HL-60 (cell line): ENCODE data around the gene LRRC74B.
"Not testable (repeated sequence)": the region's sequence is repeated elsewhere in the genome, so short reads cannot be mapped to it uniquely, and the experiment has no call there.

Source experiments
- DNase-seq, 2 experiments: peaks; one replicate each; pipeline ENCODE4 v3.0.0-alpha.2; 2010 to 2020; ENCODE audit warnings: low read depth in 1 of 2, low spot score in 1 of 2
- H3K27ac ChIP-seq: fragments of 250-450 bp; sonication (Bioruptor Pico); replicated peaks from 2 replicates; pipeline ENCODE4 v1.5.1; 2020; ENCODE audit warnings: mild to moderate bottlenecking, moderate library complexity
- H3K27me3 ChIP-seq: fragments of 250-450 bp; sonication (Bioruptor Pico); 2 replicates; pipeline ENCODE4 v1.5.1; 2021; ENCODE audit warnings: mild to moderate bottlenecking, moderate library complexity; ENCODE audit not compliant: insufficient read depth, poor library complexity, severe bottlenecking
- H3K4me3 ChIP-seq: replicated peaks from 2 replicates; pipeline ENCODE4 v1.5.1; 2011; ENCODE audit warnings: mild to moderate bottlenecking, control low read depth, low read length; ENCODE audit not compliant: insufficient read depth
- GABPA ChIP-seq: IDR thresholded peaks from 2 replicates; pipeline ENCODE4 v1.6.1; 2012; ENCODE audit warnings: low read depth
- POLR2AphosphoS5 ChIP-seq: IDR thresholded peaks from 2 replicates; pipeline ENCODE4 v1.6.1; 2012; ENCODE audit warnings: low read depth
- SPI1 ChIP-seq: IDR thresholded peaks from 2 replicates; pipeline ENCODE4 v1.6.1; 2012; ENCODE audit warnings: low read depth, mild to moderate bottlenecking, borderline replicate concordance
- TF ChIP-seq, protein P1 (sequence below): IDR thresholded peaks from one replicate; pipeline ENCODE4 v1.5.1; 2011; ENCODE audit warnings: low read length, control low read depth, inconsistent platforms; ENCODE audit not compliant: insufficient read depth
- TF ChIP-seq, protein P2 (sequence below): IDR thresholded peaks from 2 replicates; pipeline ENCODE4 v1.6.1; 2012; ENCODE audit warnings: low read depth; ENCODE audit not compliant: insufficient replicate concordance

Gene LRRC74B

DNA sequence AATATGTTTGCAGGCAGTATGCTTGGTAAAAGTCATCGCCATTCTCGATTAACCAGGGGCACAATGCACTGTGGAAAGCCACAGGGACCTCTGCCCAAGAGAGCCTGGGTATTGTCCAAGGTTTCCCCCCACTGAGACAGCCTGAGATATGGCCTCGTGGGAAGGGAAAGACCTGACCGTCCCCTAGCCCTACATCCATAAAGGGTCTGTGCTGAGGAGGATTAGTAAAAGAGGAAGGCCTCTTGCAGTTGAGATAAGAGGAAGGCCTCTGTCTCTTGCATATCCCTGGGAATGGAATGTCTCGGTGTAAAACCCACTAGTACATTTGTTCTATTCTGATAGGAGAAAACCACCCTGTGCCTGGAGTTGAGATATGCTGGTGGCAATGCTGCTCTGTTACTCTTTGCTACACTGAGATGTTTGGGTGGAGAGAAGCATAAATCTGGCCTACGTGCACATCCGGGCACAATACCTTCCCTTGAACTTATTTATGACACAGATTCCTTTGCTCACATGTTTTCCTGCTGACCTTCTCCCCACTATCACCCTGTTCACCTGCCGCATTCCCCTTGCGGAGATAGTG, 47.9 kb downstream of the LRRC74B start:
- H3K27ac ChIP-seq, H3K27me3 ChIP-seq, DNase-seq, H3K4me3 ChIP-seq: not testable (repeated sequence)
- TF ChIP-seq SPI1: 0 out of 2 replicates have a peak, but pooled peaks have one; percentile 15

DNA sequence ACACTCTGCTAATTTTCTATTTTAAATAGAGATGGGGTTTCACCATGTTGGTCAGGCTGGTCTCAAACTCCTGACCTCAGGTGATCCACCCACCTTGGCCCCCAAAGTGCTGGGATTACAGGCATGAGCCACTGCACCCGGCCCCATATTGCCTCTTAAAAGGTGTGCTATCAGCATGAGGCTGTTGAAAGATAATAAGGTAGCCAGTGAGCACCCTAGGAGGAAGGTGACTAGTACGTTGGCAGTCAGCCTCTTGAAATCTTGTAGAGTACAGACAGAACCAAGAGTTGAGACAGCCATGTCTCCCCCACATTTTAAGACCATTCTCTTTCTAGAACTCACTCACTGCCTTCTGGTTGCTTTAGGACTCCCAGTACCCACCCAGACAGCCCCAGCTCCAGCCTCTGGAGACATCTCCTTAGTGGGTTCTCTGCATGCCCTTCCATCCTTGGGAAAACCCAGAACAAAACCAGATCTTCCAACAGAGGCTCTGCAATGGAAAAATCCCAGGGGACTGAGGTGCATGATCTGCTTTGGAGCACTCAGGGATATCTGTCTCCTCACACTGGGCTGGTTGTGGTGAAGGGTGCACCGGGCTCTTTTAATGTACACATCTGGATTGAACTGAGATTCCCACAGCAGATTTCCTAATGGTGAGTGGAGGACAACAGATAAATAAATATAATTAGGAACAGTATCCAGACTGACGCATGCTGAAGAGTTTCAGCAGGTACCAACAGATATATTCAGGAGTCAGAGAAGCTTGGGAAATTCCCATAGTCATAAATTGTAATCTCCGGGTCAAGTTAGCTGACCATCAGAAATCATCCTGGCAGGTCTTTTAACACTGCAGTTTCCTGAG, 49.4 kb downstream of the LRRC74B start:
- Histone ChIP-seq H3K27me3 (no peaks in the 10 kb centered on the region), H3K4me3 (no peak overlapping the region), H3K27ac (no peak overlapping the region)
- no peak for DNase-seq
- TF ChIP-seq, protein P1, sequence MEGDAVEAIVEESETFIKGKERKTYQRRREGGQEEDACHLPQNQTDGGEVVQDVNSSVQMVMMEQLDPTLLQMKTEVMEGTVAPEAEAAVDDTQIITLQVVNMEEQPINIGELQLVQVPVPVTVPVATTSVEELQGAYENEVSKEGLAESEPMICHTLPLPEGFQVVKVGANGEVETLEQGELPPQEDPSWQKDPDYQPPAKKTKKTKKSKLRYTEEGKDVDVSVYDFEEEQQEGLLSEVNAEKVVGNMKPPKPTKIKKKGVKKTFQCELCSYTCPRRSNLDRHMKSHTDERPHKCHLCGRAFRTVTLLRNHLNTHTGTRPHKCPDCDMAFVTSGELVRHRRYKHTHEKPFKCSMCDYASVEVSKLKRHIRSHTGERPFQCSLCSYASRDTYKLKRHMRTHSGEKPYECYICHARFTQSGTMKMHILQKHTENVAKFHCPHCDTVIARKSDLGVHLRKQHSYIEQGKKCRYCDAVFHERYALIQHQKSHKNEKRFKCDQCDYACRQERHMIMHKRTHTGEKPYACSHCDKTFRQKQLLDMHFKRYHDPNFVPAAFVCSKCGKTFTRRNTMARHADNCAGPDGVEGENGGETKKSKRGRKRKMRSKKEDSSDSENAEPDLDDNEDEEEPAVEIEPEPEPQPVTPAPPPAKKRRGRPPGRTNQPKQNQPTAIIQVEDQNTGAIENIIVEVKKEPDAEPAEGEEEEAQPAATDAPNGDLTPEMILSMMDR: no peak
- TF ChIP-seq SPI1: no peak
- TF ChIP-seq, protein P2, sequence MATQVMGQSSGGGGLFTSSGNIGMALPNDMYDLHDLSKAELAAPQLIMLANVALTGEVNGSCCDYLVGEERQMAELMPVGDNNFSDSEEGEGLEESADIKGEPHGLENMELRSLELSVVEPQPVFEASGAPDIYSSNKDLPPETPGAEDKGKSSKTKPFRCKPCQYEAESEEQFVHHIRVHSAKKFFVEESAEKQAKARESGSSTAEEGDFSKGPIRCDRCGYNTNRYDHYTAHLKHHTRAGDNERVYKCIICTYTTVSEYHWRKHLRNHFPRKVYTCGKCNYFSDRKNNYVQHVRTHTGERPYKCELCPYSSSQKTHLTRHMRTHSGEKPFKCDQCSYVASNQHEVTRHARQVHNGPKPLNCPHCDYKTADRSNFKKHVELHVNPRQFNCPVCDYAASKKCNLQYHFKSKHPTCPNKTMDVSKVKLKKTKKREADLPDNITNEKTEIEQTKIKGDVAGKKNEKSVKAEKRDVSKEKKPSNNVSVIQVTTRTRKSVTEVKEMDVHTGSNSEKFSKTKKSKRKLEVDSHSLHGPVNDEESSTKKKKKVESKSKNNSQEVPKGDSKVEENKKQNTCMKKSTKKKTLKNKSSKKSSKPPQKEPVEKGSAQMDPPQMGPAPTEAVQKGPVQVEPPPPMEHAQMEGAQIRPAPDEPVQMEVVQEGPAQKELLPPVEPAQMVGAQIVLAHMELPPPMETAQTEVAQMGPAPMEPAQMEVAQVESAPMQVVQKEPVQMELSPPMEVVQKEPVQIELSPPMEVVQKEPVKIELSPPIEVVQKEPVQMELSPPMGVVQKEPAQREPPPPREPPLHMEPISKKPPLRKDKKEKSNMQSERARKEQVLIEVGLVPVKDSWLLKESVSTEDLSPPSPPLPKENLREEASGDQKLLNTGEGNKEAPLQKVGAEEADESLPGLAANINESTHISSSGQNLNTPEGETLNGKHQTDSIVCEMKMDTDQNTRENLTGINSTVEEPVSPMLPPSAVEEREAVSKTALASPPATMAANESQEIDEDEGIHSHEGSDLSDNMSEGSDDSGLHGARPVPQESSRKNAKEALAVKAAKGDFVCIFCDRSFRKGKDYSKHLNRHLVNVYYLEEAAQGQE: no peak
- TF ChIP-seq POLR2AphosphoS5: no peak
- no peak for TF ChIP-seq GABPA

DNA sequence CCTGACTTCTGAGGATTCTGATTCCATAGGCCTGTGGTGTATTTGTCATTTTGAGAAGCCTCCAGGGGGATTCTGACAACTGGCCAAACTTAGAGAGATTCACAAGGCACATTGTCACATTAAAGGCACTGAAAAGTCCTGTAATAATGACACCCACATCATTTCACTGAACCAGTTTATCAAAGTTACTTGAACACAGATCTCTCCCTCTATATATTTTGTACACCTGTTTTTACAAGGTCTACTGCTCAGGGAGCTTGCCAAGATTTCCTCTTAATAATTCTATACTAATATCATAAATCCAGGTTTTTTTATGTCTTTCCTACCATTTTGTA, 50.0 kb downstream of the LRRC74B start:
- DNase-seq: no peak
- H3K4me3 ChIP-seq: no peak overlapping the region
- no peaks in the 10 kb centered on the region for H3K27me3 ChIP-seq
- TF ChIP-seq, protein P1: no peak
- TF ChIP-seq GABPA: no peak
- TF ChIP-seq SPI1: no peak
- TF ChIP-seq POLR2AphosphoS5: no peak
- no peak overlapping the region for H3K27ac ChIP-seq

DNA sequence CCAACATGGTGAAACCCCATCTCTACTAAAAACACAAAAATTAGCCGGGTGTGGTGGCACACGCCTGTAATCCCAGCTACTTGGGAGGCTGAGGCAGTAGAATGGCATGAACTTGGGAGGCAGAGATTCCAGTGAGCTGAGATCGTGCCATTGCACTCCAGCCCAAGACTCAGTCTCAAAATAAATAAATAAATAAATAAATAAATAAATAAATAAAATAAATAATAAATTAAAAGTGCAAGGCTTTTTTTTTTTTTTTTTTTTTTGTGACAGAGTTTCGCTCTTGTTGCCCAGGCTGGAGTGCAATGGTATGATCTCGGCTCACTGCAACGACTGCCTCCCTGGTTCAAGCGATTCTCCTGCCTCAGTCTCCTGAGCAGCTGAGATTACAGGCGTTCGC, 51.1 kb downstream of the LRRC74B start:
- DNase-seq, H3K4me3 ChIP-seq, H3K27me3 ChIP-seq, H3K27ac ChIP-seq: not testable (repeated sequence)

DNA sequence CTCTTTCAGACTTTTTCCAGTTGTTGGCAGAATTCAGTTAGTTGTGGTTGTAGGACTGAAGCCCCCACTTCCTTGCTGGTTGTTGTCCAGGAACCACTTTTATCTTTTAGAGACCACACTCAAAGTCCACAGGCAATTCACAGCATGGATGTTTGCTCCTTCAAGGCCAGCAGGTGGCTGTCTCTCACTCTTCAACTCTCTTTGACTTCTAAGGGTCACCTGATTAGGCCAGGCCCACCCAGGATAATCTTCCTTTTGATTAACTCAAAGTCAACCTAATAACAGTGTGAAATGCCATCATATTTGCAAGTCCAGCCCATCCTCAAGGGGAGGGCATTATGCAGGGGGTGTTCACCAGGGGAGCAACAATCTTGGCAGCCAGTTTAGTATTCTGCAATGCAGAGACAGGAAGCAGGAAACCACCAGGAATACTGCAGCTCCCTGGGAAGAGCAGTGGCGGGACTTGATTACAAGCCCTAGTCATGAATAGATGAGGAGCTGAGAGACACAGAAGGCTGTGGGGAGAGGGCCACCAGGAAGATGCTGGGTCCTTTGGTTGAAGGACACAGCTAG, 52.4 kb downstream of the LRRC74B start:
- DNase-seq: no peak
- no peak for TF ChIP-seq GABPA
- TF ChIP-seq POLR2AphosphoS5: no peak
- TF ChIP-seq SPI1: no peak
- TF ChIP-seq, protein P1: no peak
- TF ChIP-seq, protein P2: no peak
- H3K27me3 ChIP-seq: no peaks in the 10 kb centered on the region
- no peak overlapping the region for H3K4me3 ChIP-seq
- H3K27ac ChIP-seq: no peak overlapping the region
